ENCODE measurements around the gene TNRC6C. TPM values are rescaled to one million over a fixed set of nuclear protein-coding genes. Genes with fewer than 3 reads are reported as not detected.

TNRC6C gene
- total and polyA plus RNA-seq, 4 donors: 2.2 to 25.9 (median 13.8) TPM

DNA sequence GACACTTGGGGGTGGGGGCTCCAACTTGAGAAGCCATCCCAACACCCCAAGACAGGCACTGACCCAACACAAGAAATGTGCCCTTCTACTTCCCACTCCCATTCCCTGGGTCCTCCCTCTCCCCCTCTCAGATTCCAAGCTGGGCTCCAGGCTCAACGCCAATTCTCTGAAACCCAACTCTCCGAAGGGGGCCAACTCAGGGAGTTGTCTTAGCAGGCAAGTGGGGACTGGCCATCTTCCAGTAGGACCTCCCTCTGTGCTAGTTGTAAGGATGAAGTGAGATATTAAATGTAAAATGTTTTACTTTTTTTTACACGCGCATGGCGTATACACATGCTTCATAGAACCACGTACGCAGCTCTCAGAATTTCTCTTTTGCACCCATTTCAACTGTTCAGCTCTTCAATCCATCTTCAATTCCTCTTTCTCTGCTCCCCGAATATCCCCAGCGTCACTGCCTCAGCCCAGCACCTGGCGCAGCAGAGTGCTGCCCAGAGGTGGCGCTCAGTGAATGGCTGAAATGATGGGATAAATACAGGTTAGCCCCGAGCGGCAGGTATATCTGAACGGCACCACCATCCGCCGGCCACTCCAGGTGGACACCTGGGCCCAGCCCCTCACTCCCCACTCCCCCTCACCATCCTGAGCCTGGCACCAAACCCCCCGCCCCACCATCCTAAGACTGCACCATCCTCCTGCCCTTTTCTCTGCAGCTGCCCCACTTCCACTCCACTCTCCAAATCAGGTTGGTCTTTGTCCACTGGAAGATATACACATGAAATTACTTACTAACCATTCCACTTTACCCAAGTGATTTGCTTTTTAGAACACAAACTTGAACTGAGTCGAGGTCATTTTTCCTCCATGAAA is 43.9 kb upstream of the TNRC6C start:
- WGBS, 2 donors: 27 to 32% methylated on average over 18 of the region's 18 CpGs
- Histone ChIP-seq H3K27ac (ENCODE audit: low read depth in 1 of 2, low read length in 1 of 2) (no peak overlapping the region), H3K4me1 (ENCODE audit: control insufficient read depth in 5 of 5, insufficient read depth in 5 of 5, low read length in 5 of 5) (peaks cover 0 to 33% (median 0%) of the 10 kb centered on the region in 5 donors), H3K9me3 (ENCODE audit: control insufficient read depth in 4 of 4, insufficient read depth in 3 of 4, low read length in 3 of 4) (no peaks in the 10 kb centered on the region), H3K4me3 (no peak overlapping the region), H3K36me3 (ENCODE audit: control insufficient read depth in 4 of 4, insufficient read depth in 4 of 4, low read length in 4 of 4) (no peaks in the 10 kb centered on the region), H3K27me3 (ENCODE audit: control insufficient read depth in 3 of 3, insufficient read depth in 3 of 3, low read length in 2 of 3) (peaks cover 0 to 30% (median 2%) of the 10 kb centered on the region in 3 donors), H3K9ac (ENCODE audit: insufficient read depth in 1 of 2, low read length in 2 of 2) (no peak overlapping the region)
- no peak for TF ChIP-seq CTCF (IDR thresholded peaks at IDR 0.05; ENCODE audit: control extremely low read depth, extremely low read depth)
- ATAC-seq (ENCODE audit: insufficient read depth, low FRiP score) (no peak), DNase-seq (peak; percentile 97 to 100 (median 100))

- H3K27me3 ChIP-seq (ENCODE audit: control insufficient read depth in 3 of 3, insufficient read depth in 3 of 3, low read length in 2 of 3): peaks cover 0 to 30% (median 2%) of the 10 kb centered on the region in 3 donors
- no peaks in the 10 kb centered on the region for H3K9me3 ChIP-seq (ENCODE audit: control insufficient read depth in 4 of 4, insufficient read depth in 3 of 4, low read length in 3 of 4)
- 52 to 72% methylated on average over 7 of the region's 7 CpGs for WGBS, 2 donors
- H3K27ac ChIP-seq (ENCODE audit: low read depth in 1 of 2, low read length in 1 of 2): no peak overlapping the region
- no peak overlapping the region for H3K9ac ChIP-seq (ENCODE audit: insufficient read depth in 1 of 2, low read length in 2 of 2)
- no peaks in the 10 kb centered on the region for H3K36me3 ChIP-seq (ENCODE audit: control insufficient read depth in 4 of 4, insufficient read depth in 4 of 4, low read length in 4 of 4)
- ATAC-seq (ENCODE audit: insufficient read depth, low FRiP score) (no peak), DNase-seq (no peak)
- H3K4me1 ChIP-seq (ENCODE audit: control insufficient read depth in 5 of 5, insufficient read depth in 5 of 5, low read length in 5 of 5): peaks cover 0 to 33% (median 0%) of the 10 kb centered on the region in 5 donors
- H3K4me3 ChIP-seq: no peak overlapping the region
- TF ChIP-seq CTCF (IDR thresholded peaks at IDR 0.05; ENCODE audit: control extremely low read depth, extremely low read depth): no peak
Observed at GRCh38 chr17:77915594-77916021, 42.9 kb upstream of the TNRC6C start.

GRCh38 chr17:77916264-77916663 is 42.2 kb upstream of the TNRC6C start:
- no peaks in the 10 kb centered on the region for H3K9me3 ChIP-seq (ENCODE audit: control insufficient read depth in 4 of 4, insufficient read depth in 3 of 4, low read length in 3 of 4)
- H3K27ac ChIP-seq (ENCODE audit: low read depth in 1 of 2, low read length in 1 of 2): no peak overlapping the region
- H3K9ac ChIP-seq (ENCODE audit: insufficient read depth in 1 of 2, low read length in 2 of 2): no peak overlapping the region
- ATAC-seq (ENCODE audit: insufficient read depth, low FRiP score) (no peak), DNase-seq (peak in 1 of 3 donors; percentile 19)
- 36 to 59% methylated on average over 6 of the region's 6 CpGs for WGBS, 2 donors
- no peaks in the 10 kb centered on the region for H3K36me3 ChIP-seq (ENCODE audit: control insufficient read depth in 4 of 4, insufficient read depth in 4 of 4, low read length in 4 of 4)
- H3K4me3 ChIP-seq: no peak overlapping the region
- no peak for TF ChIP-seq CTCF (IDR thresholded peaks at IDR 0.05; ENCODE audit: control extremely low read depth, extremely low read depth)
- H3K4me1 ChIP-seq (ENCODE audit: control insufficient read depth in 5 of 5, insufficient read depth in 5 of 5, low read length in 5 of 5): peaks cover 0 to 33% (median 0%) of the 10 kb centered on the region in 5 donors
- H3K27me3 ChIP-seq (ENCODE audit: control insufficient read depth in 3 of 3, insufficient read depth in 3 of 3, low read length in 2 of 3): peaks cover 0 to 30% (median 2%) of the 10 kb centered on the region in 3 donors

All from lung (tissue), 12 donors.